HG03196 (cell line): ENCODE measurements around the gene MTMR10.

Experiments
- ATAC-seq: cut with Tn5 transposase; IDR thresholded peaks from one replicate; pipeline ENCODE4 v1.9.1; 2021; ENCODE audit not compliant: unreplicated experiment

MTMR10 gene

GRCh38 chr15:31013863-31014607 is 22.6 kb upstream of the MTMR10 start:
- ATAC-seq: peak; percentile 89

- ATAC-seq: no peak
These were observed 21.0 kb upstream of the MTMR10 start for GRCh38 chr15:31012455-31012854.

- ATAC-seq: no peak
These were observed 18.6 kb upstream of the MTMR10 start for GRCh38 chr15:31010036-31010435.

- no peak for ATAC-seq
These were observed 14.2 kb upstream of the MTMR10 start for GRCh38 chr15:31005660-31006059.

- ATAC-seq: peak; percentile 90
These were observed 12.8 kb upstream of the MTMR10 start for GRCh38 chr15:31004220-31004733.

- ATAC-seq: no peak
These were observed 10.3 kb upstream of the MTMR10 start for GRCh38 chr15:31001702-31002101.

- ATAC-seq: no peak
These were observed 8.3 kb upstream of the MTMR10 start for GRCh38 chr15:30999729-31000128.

- no peak for ATAC-seq
These were observed 5.8 kb upstream of the MTMR10 start for GRCh38 chr15:30997270-30997669.

DNA sequence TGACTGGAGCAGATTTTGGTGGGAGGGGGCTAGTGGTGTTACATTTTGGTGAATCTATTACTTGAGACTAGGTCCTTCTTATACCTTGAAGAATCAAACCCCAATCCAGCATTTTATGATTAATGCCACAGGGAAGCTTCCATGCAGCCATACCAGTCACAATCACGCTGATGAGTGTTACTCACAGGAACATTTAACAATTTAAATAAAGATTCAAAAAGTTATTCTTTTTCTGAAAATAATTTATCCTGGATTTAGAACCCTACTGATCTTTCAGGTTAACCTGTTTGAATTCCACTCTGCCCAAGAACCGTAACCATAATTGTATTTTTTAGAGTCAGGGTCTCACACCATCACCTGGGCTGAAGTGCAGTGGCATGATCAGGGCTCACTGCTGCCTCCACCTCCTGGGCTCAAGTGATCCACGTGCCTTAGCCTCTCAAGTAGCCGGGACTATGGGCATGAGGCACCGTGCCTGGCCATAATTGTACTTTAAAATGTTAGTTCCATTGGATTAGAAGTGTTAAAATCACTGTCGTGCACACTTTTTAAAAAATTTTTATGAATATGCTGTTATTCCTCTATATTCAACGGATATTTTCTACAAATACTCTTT is 929 bp upstream of the MTMR10 start:
- no peak for ATAC-seq

- peak; percentile 14 for ATAC-seq
These were observed 778 bp downstream of the MTMR10 start for GRCh38 chr15:30990446-30991254.

GRCh38 chr15:30990036-30990435 is 1.4 kb downstream of the MTMR10 start:
- ATAC-seq: no peak

DNA sequence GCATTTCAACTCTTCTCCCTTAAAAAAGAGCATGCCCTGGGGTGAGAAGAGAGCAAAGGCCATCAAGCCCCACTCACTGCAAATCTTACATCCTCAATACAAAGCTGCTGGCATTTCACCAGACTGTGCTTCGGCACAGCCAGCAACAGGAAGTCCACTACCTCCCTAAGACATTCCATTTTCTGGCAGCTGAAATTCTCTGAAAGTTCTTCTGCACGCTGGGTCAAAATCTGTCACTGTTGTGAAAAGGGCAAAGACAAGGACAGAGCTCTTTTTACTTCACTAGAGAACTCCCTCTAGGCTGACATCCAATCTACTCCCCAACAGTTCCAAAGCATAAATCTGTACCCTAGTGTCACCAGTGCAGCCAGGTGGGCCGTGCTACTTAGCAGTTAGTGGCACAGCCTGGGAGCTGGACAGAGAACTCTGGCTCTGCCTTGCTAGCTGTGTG is 6.3 kb downstream of the MTMR10 start:
- peak; percentile 28 for ATAC-seq

DNA sequence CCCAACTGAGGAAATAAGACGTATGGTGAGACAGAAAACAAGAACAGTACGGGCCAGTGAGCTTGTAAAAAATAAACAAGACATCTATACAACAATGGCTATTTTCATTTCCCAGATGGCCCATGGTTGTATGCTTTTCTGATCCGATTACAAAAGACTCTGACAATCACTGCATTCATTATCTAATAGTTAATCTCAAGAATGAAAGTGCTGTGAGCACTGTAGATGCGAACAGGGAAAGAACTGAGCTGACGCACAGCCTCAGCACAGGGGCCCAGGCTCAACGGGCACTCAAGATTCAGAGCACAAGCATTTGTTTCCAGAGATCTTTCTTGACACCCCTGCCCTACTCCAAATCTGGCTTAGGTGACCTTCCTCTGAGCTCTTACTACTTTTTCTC is 6.9 kb downstream of the MTMR10 start:
- ATAC-seq: peak; percentile 42

DNA sequence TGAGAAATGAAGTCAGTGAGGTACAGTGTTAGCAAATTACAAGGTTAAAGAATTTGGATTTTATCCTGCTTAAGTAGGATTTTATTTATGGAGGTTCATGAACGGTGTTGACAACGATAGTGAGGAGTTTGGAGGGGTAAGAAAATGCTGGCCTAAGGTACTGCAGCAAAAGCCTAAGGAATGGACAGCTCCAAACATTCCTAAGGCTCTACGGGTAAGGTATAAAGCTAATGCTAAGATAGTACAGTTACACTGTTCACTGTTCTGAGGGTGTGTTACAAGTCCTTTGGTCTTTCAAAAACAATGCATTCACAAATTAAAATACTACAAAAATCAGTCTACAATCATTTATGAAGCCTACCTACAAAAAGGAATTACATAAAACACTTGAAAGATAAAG is 7.3 kb downstream of the MTMR10 start:
- no peak for ATAC-seq

- ATAC-seq: no peak
These were observed 12.0 kb downstream of the MTMR10 start for GRCh38 chr15:30979457-30979856.

GRCh38 chr15:30978328-30978727 is 13.1 kb downstream of the MTMR10 start:
- ATAC-seq: no peak

DNA sequence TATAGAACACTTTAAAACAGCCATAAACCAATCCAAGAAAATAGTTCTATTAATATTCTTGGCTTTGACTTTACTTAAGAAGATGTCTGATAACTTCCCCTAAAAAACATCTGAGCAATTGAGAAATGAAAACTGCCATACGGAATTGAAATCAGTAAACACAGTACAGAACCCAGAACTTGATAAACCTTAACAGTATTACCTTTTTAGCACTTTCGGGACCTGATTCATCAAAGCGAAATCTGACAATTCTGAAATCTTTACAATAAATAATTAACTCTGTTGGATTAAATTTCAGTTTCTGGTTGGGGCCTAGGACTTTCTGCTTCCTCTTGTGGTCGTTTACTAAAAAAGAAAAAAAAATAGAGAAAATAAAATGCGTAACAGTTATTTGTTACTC is 17.3 kb downstream of the MTMR10 start:
- no peak for ATAC-seq

DNA sequence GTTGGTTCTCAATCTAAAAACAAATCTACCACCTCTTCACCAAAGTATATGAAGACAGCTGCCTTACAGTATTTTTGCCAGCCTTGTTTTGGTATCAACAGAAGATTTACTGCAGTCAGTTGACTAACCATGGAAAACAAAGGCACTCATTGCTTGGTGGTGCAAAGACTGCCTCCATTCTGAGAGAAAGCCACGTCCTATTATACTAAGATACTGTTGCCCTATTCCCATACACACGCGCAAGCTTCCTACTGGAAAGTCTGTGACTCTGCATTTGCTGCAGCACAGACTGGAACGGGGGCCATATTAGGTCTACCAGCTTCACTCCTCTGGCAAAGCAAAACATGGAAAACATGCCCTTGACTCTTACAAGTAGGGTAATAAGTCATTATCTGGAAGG is 18.0 kb downstream of the MTMR10 start:
- ATAC-seq: no peak

DNA sequence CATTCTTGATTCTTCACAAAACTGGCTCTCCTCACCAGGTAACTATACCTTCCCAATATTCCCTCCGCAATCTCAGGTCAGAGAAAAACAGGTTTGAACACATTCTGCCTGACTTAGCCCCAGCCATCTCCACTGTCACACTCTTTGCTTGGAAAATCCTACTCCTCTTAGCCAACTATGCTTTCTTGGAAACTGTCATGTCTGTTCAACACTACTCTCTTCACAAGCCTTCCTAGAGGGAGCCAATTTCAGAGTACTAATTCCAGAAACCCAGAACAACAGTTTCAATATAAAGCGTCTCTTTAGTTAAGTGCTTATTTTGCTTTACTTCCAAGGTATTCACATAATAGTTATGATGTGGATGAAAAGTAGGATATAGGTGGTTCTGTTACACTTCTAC is 21.7 kb downstream of the MTMR10 start:
- ATAC-seq: no peak

DNA sequence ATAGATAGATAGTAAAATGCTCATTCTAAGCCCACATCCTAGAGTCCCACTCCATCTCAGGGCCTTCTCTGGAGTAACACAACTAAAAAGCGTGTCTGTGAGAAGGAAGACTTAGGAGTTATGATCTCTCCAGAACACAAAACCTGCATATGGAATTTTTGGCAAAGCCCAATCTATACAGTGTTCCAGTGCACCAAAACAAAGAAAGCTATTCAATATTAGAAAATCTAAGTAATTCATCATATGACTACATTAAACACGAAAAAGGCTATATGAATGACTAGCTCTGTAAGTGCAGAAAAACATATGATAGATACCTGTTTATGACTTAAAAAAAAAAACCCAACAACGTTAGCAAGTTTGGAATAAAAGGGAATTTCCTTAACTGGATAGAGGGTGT is 27.7 kb downstream of the MTMR10 start:
- no peak for ATAC-seq

DNA sequence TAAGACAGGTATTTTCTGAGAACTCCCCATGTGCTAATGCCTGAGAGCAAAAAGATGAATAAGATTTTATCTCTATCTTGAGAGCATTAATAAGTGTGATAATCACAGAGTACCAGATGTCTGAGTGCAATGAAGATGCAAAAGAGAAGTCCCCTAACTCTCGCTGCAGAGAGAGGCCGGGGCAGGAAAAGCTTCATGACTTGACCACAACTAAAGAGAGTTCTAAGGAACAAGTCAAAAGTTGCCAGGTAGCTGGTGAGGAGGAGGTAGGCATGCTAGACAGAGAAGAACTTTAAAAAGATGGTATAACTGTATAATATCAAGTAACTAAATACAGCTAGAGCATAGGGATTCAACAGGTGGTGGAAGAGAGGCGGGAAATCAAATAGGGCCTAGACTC is 28.8 kb downstream of the MTMR10 start:
- ATAC-seq: no peak

DNA sequence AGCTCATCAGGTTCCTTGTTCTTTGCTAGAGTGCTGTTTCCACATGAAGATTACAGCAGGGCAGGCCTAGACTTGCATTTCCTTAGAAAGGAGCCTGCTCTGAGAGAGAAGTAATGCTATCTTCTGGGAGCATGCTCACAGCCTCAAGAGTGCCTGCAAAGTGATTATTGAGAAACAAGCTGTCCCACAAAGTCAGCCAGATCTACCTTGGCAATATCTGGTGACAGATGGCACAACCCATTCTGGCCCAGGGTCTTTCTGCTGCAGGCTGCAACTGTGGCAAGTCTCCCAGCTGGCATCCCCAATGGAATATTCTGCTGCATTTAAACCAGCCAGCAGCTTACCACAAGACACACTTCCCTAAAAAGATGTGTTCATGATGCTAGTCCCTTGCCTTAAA is 29.3 kb downstream of the MTMR10 start:
- no peak for ATAC-seq
